SKM-1 treated with dmso at 0.1 percent for 144 hours (cell line): Measurements from ENCODE around the gene MPST.
"Not testable (repeated sequence)": the region's sequence is repeated elsewhere in the genome, so short reads cannot be mapped to it uniquely, and the experiment has no call there.

Source experiments
- DNase-seq: peaks from one replicate; lab custom pipeline; 2025; ENCODE audit not compliant: unreplicated experiment; lab: John Stamatoyannopoulos, UW

MPST gene

GRCh38 chr22:37059876-37060449 is 40.4 kb downstream of the MPST start:
- no peak for DNase-seq

DNA sequence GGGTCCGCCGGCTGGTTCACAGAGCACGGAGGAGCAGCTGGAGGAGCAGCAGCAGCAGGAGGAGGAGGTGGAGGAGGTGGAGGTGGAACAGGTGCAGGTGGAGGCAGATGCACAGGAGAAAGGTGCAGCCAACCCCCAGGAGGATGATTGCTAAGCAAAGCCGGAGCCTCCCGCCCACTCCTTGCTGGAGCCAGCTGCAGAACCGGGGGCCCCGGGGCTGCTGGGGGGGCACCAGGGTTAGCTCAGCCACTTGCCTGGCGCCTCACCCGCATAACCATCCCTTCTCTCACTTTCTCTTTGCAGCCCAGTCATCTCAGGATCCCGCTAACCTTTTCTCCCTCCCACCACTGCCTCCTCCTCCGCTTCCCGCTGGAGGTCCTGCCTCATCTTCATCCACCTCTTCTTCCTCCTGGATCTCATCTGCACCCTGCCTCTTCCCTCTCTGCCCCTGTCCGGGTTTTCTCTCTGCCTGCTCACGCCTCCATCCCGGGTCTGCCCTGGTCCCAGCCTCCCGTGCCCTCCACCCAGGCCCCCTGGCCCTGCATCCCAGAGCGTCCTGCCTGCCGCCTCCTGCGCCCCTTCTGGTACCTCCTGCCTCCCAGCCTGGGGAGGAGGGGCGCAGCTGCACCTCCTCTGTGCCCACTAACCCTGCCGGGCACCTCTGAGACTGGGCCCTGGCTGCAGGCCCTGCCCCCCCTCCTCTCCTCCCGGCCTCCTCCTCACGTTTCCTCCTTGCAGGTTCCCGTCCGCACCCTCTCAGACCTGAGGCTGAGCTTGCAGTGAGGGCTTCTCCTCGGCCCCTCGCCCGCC is 41.5 kb downstream of the MPST start:
- no peak for DNase-seq

GRCh38 chr22:37061611-37062375 is 42.3 kb downstream of the MPST start:
- no peak for DNase-seq

GRCh38 chr22:37062376-37062675 is 42.8 kb downstream of the MPST start:
- no peak for DNase-seq

GRCh38 chr22:37062702-37063381 is 43.3 kb downstream of the MPST start:
- DNase-seq: no peak

DNA sequence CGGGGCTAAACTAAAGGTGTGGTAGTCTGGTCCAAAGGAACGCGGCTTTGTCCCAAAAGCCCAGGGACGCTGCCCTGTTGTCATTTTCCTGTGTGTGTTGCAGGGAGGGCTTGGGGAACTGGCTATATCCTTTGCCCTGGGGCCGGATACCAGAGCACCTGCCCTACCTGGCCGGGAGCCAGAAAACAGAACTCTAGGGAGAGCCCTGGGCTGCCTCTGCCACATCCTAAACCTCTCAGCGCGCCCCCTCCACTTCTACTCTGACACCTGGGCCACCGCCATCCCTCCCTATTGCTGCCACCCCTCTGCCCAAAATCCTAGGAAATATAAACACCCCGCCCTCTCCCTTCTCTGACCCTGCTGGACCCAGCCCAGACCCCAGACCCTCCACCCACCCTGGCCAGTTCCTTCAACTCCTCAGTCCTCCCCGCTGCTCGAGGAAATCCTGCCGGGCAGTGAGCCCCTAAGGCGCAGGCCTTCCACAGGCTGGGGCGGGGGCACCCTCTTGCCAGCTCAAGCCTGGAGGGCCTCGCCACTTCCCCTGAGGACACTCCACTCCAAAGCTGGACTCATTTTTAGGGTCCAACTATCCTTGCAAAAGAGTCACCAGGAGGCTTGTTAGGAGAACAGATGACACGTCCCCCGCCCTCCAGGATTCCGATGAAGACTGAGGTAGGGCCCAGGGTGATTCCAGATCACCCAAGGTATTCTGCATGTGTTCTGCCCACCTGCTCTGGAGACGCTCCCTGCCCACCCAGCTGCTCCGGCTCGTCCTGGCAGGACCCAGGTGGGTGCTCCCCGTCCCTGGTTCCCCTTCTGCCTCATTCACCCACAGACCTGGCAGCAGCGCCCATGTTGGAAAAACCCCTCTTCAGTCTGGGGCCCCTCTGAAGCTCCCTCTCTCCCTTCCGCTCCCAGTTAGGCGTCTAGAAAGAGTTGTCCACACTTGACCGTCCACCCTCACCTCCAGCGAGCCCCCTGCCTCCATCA is 44.2 kb downstream of the MPST start:
- no peak for DNase-seq

GRCh38 chr22:37064553-37064952 is 45.0 kb downstream of the MPST start:
- no peak for DNase-seq

- DNase-seq: no peak
Measured at GRCh38 chr22:37065180-37065579, 45.6 kb downstream of the MPST start.

- no peak for DNase-seq
Measured at GRCh38 chr22:37065961-37066360, 46.4 kb downstream of the MPST start.

- DNase-seq: no peak
Measured at GRCh38 chr22:37067428-37067827, 47.9 kb downstream of the MPST start.

DNA sequence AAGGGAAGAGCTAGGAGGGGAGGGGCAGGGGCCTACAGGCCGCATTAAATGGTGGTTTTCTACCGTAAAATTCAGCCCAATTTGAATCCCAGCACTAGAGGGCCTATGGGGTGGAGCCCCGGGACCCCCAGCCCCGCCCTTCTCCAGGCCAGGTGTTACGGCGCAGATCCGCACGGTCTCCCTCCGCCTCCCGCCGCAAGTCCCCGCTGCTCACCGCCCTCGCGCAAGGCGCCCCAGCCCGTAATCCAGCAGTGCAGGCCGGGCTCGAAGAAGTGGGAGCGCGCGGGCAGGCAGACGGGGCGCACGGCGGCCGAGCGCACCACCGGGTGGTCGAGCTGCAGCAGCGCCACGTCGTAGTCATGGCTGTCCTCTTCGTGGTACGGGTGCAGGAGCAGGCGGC is 49.3 kb downstream of the MPST start:
- DNase-seq: no peak

GRCh38 chr22:37069319-37069718 is 49.8 kb downstream of the MPST start:
- no peak for DNase-seq

DNA sequence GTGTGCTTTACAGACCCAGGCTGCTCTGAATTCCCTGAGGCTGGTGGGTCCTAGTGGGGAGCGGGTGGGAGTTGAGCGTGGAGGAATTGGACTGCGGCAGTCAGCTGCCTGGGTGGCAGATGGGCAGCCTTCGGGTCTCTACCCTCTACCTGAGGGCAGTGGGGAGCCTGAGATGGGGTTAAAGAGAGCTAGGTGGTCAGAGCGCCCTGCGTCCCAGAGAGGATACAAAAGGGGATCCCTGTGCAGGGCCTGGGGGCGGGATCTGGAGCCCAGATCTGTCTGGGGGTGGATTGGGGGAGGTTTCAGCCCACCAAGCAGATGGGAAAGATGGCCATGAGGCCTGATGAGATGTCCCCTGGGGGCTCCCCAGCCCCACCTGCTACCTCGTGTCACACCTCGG is 50.2 kb downstream of the MPST start:
- DNase-seq: no peak

DNA sequence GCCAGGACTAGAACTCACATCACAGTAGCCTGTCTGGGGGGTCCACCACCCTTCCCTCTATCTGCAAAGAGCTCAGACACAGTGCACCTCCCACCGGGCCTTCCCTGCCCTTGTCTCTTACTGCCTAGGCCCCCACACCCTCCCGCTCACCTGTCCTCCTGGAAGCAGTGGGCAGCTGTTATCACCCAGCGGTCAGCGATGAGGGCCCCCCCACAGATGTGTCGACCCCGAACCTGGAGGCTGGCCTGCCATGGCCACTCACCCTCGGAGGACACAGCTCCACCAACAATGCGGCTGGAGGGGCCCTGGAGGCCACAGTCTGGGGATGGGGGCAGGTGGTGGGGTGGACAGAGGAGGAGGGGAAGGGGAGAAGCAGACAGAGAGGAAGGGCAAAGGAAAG is 50.8 kb downstream of the MPST start:
- no peak for DNase-seq

GRCh38 chr22:37070744-37071143 is 51.2 kb downstream of the MPST start:
- no peak for DNase-seq

DNA sequence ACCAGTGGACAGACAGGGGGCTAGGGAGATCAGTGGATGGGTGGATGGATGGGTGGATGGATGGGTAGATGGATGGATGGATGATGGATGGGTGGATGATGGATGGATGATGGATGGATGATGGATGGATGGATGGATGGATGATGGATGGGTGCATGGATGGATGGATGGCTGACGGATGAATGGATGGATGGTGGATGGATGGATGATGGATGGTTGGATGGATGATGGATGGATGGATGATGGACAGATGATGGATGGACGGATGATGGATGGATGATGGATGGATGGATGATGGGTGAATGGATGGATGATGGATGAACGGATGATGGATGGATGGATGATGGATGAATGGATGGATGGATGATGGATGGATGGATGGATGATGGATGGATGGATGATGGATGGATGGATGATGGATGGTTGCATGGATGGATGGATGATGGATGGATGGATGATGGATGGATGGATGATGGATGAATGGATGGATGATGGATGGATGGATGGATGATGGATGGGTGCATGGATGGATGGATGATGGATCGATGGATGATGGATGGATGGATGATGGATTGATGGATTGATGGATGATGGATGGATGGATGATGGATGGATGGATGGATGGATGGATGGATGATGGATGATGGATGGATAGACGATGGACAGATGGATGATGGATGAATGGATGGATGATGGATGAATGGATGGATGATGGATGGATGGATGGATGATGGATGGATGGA is 52.5 kb downstream of the MPST start:
- not testable (repeated sequence) for DNase-seq

DNA sequence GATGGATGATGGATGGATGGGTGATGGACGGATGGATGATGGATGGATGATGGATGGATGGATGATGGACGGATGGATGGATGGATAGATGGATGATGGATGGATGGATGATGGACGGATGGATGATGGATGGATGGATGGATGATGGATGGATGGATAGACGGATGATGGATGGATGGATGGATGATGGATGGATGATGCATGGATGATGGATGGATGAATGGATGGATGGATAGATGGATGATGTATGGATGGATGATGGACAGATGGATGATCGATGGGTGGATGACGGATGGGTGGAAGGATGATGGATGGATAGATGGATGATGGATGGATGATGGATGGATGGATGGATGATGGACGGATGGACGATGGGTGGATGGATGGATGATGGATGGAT is 53.1 kb downstream of the MPST start:
- no peak for DNase-seq

GRCh38 chr22:37074537-37074936 is 55.0 kb downstream of the MPST start:
- DNase-seq: no peak

GRCh38 chr22:37075046-37075445 is 55.5 kb downstream of the MPST start:
- no peak for DNase-seq
